ENCODE measurements around the gene TAS2R3.
"Not testable (repeated sequence)": the region's sequence is repeated elsewhere in the genome, so short reads cannot be mapped to it uniquely, and the experiment has no call there.

The TAS2R3 gene, protein sequence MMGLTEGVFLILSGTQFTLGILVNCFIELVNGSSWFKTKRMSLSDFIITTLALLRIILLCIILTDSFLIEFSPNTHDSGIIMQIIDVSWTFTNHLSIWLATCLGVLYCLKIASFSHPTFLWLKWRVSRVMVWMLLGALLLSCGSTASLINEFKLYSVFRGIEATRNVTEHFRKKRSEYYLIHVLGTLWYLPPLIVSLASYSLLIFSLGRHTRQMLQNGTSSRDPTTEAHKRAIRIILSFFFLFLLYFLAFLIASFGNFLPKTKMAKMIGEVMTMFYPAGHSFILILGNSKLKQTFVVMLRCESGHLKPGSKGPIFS

DNA sequence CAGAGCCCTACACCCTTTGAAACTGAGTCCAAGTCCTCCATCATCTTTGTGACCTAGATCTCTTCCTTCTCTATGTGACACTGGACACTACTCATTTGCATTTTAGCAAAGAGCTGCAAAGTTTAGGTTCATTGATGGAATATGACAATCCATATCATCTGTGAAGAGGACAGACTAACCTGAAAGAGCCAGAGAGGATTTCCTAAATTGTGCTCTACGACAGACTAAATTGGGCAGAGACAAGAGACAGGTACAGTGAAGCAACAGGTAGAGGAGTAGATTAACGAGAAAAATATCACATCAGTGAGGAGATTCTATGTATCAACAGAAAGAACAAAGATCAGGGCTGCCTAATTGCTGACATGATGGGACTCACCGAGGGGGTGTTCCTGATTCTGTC, at the start of gene TAS2R3:
Gene TAS2R3 (plus strand): TSS at position 301 of the 400 bp plus-strand sequence. CDS start 62 bp downstream, at position 363.
- DNase-seq: no peak

DNA sequence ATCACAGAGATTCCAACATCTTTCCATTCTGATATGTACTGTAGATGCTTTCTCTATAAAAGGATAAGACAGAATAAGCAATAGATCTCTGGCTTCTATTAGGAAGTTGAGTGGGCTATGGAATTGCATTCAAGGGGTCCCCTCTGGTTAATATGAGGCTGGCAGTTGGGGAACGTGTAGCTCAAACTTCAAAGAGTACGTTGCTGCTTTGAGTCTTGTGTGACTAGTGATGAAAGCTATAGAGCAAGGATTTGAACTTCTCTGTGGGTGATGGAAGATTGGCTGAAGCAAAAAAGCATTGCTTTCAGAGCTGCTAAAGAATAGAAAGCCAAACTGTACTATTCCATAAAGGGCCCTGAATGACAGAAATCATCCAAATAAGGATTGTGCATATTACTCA, 49.3 kb upstream of the TAS2R3 start:
- no peak for DNase-seq

DNA sequence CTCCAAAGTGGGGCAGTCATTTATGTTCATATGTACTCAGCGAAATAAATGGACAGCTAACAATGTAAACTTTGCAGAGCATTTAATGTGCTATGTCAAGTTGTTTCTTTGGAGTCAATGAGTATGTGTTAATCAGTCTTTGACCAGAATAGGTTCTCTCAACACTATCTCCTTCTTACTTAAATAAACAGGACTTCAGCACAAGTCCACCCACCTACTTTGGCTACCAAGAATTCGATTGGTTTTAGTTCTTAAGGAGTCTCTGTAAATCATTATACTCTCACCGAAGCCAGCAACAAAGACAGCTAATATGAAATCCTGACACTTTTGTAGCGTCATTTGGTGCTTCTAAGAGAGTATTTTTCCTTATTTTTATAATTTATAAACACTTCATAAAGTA, 48.9 kb upstream of the TAS2R3 start:
- no peak for DNase-seq

DNA sequence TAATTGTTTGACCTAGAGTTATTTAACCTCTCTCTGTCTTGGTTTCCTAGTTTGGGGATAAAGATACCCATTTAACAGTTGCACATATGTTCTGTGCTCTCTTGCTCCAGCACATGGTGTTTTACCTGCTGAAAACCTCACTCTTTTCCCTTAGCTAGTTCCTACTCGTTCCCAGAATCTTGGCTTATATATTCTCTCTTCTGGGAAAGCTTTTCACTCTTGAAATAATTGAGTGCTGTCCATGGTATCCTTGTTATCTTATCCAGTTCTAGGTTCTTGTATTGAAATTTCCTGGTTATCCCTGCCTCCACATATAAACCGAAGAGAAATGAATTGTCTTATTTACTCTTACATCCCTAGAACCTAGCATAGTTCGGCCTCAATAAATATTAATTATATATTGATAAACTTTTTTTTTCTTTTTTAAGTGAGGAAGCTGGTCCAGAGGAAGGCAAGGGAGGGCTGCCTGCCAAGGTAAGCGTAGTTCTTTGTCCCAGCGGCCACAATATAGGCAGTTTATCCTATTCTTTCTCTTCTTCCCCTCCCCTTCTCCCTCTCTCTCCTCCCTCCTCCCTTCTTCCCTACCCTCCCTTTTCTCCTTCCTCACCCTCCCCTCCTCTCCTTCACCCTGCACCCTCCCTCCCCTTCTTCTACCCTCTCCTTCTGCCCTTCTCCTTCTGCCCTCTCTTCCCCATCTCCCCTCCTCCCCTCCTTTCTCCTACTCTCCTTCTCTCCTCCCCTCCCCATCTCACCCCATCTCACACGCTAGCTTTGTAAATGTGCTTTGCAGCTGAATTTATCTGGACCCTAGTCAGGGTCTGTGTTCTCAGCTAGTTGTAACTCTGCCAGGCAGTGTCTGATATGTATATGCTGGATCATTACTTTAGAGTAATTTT, 47.9 kb upstream of the TAS2R3 start:
- DNase-seq: no peak

DNA sequence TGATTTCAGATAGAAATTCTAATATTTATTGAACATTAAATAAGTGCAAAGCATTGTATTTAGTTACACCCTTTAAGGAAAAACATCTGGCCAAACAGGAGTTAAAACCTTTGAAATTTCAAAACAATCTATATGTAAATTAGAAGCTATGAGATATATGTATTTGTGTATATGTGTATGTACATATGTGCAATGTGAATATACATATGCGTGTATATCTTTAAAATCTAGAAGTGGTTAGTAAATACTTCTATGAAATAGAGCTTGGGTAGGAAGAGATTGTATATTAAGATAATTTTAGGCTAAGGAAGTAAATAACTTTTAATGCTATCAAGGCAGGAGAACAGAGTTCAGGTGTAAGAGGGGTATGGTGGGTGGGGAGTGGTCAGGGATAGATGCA, 46.4 kb upstream of the TAS2R3 start:
- DNase-seq: no peak

DNA sequence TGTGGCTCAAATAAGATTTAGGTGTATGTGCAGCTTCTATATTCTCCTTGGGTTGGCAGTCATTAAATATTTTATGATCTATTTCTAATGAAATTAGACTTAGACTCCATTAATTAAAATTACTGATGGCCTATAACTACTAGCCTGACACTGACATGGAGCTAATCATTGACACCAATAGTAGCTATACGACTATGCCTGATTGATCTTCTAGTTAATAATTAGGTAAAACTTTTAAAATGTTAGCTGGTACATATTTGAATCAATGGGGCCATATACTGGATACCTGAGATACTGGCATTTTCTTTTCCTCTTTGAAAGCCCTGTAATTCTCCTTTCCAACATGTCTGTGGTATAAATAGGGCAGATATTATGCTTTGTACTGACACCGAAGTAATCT, 41.4 kb upstream of the TAS2R3 start:
- DNase-seq: no peak

DNA sequence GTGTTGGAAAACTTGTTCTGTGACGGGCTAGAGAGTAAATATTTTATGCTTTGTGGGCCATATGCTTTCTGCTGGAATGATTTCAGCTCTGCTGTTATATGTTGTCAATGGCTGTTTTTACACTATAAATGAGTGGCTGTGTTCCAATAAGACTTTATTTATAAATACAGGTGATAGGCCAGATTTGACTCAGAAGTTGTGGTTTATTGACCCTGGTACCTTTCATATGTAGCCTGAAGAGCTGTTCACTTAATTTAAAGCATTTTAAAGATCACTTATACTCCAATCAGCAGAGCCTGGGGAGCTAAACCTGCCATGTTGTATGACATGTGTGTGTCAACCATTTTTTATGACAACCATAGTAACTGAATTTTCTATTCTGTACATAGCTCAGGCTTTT, 34.9 kb upstream of the TAS2R3 start:
- no peak for DNase-seq

DNA sequence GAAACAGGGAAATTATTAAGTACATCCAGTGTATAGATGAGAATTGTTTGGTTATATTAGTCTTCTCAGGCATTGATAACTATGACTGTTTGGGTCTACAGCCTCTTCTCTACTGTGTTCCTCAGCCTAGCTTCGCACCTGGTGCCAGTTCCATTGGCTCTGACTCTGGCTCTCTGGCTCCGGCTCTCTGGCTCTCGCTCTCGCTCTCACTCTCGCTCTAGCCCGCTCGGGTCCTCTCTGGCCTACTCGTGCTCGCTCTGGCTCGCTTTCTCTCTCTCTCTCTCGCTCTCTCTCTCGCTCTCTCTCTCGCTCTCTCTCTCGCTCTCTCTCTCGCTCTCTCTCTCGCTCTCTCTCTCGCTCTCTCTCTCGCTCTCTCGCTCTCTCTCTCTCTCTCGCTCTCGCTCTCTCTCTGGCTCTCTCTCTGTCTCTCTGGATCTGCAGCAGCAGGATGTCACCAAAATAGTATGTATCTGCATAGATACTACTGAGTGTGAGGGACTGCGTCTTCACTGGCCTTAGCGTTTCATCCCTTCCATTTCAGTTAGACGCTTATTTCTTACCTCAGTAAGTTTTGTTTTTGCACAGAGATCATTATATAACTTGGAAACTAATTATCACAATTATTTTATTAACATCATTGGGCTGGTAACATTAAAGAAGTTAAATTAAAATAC, 32.3 kb upstream of the TAS2R3 start:
- no peak for DNase-seq

DNA sequence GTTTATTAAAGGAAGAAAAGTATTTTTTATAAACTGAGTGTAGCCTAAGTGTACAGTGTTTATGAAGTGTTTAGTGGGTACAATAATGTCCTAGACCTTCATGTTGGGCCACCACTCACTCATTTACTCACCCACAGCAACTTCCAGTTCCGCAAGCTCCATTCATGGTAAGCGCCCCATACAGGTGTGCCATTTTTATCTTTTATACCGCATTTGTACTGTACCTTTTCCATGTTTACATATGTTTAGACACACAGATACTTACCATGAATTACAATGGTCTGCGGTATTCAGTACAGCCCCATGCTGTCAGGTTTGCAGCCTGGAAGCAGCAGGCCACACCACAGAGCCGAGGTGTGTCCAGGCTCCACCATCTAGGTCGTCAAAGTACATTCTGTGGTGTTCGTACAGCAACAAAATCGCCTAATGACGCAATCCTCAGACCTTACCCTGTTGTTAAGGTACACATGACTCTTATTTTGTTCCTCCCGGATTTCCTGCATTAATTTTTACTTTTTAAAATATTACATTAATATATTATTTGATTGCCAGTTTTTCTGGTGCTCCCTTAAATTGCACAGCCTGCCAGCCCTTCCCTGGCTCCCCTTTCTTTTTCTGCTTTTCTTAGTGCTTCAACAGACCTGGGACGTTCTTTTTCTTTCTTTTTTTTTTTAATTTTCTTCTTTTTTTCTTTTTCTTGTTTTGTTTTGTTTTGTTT, 26.6 kb upstream of the TAS2R3 start:
- peak; percentile 34 for DNase-seq

DNA sequence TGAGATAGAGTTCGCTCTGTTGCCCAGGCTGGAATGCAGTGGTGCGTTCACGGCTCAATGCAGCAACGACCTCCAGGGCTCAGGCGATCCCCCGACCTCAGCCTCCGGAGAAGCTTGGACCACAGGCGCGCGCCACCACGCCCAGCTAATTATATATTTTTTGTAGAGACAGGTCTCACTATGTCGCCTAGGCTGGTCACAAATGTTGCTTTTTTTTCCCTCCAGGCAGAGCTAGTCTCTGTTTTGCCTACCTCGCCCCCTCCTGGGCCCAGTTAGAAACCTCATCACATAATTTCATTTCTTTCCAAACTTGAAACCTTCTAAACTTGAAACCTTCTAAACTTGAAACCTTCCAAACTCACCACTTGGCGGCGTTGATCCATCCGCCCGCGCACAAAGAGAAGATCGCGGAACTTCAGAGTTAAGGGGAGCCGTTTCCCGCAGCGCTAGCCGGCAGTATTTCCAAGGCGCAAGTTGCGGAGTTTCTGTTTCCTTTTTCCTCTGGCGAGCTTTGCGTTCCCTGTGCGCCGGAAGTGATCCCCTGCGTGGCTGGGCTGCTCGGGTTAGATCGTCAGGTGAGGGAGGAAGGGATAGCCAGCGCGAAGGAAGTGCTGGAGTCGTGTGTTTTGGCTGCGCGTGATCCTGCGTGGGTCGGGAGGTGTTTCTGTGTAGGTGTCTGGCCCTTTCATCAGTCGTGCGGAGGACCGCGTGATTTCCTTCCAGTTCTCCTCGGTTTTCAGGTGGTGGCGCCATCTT, 25.9 kb upstream of the TAS2R3 start, which contains the start of gene SSBP1:
Gene SSBP1 (plus strand): TSS at position 523 of the 756 bp plus-strand sequence. CDS start 809 bp downstream, outside the sequence.
- DNase-seq: peak; percentile 97

DNA sequence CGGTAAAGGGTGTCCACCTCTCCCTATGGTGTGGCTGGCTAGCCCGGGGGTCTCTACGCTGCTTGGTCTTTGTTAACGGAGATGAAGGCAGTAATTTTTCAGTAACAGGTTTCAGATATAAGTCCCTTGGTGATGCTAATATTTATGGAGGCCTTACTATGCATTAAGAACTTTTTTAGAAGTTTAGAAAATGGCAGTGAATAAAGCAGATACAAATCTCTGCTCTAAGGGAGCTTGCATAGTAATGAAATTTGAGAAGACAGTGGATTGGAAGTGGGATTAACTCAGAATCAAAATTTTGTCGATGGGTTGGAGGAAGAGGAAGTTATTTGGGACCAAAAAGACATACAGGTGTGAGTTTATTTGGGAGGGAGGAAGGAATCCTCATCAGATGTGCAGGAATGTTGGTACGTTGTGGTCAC, 25.3 kb upstream of the TAS2R3 start:
- no peak for DNase-seq

DNA sequence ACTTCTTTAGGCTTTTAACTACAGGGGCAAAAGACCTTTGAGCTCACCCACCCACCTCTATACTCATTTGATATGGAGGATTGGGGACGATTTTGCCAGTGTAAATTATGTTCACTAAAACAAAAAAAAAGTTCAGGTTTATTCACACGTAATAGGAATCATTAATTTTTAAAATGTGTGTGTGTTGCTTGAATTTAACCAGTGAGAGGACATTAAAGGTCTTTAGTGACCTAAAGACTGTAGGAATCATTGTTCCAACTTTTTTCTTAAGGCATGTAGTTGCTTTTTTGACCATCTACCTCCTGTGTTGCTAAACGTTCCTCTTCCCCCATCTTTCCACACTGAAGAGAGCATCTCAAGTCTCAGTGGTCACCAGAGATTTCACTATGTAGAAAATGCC, 24.6 kb upstream of the TAS2R3 start:
- no peak for DNase-seq

DNA sequence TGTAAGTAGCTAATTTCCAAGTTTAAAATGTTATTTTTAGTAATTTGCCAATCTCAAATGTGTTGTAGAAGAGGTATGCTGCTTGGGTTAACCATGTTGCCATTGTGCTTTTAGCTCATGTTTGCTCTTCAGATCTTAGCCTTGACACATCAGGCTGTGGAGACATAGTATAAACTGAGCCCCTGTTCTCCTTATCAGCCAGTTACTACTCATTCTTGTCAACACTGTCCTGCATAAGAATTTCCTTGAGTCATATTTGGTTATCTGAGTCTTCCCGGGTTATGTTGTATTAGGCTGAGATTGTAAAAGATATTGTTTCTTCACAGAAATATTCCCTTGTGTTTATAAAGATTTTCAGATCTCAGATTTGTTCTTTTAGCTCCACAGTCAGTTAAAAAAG, 21.7 kb upstream of the TAS2R3 start:
- DNase-seq: no peak

DNA sequence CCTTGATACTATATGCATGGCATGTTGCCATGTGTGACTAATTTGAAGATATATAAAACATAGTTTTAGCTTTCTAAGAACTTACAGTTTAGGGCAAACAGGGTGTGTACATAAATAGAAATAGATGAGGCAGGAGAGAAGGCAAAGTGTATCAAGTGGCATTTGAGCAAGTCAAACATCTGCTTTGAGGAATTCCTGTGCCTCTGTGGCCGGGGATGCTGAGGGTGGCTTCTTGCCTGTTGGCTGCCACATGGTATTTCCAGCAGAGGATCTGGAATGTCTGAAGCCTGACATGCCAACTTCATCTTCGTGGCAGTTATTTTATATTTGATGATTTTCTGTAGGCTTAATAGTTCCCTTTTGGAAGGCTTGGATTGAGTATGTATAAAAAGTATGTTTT, 19.8 kb upstream of the TAS2R3 start:
- no peak for DNase-seq

DNA sequence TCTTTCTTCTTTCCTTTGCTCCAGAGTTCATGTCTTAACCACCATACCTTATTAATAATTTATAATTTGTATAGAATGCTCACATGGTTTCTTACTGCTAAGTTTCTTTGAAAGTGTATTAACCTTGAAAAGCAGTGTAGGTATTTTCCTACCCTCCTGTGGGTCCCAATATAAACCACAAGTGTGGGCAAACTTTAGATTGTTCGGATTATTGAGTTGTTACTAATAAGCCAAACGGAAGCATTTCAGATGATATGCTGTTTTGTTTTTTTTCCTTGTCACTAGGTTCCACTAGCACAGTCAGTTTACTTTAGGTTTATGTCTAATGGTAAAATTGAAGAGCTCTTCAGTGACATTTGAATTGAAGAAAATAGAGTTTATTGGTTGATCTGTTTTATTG, 15.5 kb upstream of the TAS2R3 start:
- DNase-seq: no peak

DNA sequence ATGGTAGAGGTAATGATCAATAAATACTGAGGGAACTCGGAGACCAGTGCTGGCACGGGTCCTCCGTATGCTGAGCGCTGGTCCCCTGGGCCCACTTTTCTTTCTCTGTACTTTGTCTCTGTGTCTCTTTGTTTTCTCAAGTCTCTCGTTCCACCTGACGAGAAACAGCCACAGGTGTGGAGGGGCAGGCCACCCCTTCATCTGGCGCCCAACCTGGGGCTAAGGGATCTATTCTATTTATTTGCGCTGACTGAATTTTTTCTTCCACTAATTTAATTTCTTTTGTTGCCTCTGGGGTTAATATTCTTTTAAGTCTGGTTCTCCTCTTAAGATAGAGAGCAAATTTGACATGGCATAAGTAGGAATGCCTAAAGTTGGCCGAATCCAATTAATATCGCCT, 12.0 kb upstream of the TAS2R3 start:
- DNase-seq: not testable (repeated sequence)

DNA sequence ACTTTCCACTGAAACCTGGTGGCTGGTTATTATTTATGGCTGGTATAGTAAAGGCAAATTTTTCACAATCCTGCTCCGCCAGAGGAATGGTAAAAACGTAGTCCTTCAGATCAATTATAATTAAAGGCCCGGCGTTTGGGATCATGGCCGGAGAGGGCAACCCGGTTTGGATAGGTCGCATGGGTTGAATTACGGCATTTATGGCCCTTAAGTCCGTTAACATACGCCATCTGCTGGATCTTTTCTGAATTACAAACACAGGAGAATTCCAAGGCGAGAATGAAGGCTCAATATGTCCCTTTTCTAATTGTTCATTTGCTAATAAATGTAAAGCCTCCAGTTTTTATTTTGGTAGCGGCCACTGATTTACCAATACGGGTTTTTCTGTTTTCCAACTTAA, 11.3 kb upstream of the TAS2R3 start:
- DNase-seq: no peak

DNA sequence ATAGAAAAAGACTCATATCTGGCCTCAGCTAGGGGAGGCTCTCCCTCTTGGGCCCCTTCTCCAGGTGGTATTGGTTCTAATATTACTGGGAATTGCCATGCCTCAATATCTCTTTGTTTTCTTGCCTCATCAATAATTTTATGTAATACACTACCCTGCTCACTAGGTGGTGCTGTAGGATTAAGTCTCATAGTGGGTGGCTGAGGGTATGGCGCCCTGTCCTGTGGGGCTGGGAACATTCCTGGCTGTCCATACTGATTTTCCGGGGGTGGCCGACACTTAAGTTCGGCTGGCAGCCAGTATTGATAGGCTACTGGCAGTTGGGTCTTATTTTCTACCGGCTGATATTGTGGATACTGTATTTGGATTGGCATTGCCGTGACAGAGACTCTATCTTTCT, 9.0 kb upstream of the TAS2R3 start:
- peak; percentile 8 for DNase-seq

DNA sequence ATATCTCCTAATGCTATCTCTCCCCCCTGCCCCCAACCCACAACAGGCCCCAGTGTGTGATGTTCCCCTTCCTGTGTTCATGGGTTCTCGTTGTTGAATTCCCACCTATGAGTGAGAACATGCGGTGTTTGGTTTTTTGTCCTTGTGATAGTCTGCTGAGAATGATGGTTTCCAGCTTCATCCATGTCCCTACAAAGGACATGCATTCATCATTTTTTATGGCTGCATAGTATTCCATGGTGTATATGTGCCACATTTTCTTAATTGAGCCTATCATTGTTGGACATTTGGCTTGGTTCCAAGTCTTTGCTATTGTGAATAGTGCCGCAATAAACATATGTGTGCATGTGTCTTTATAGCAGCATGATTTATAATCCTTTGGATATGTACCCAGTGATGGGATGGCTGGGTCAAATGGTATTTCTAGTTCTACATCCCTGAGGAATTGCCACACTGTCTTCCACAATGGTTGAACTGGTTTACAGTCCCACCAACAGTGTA, 6.2 kb downstream of the TAS2R3 start:
- not testable (repeated sequence) for DNase-seq

DNA sequence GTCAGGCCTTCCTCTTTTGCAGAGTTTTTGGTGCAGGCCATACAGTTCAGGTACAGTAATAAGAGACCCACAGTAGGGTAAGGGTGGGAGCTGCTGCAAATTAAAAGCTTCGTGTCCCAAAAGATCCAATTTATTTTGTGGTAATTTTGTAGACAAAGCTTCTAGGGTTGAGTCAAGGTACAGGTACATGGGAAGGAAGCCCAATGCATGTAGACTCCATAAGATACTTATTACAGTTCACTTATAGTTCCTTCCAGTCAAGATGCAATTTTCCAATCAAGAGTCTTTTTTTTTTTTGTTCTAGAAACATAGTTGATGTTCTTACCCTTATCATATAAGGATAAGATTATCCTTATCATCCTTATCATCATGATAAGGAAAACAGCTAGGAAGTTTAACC, 12.5 kb downstream of the TAS2R3 start, which contains the start of gene TAS2R4:
Gene TAS2R4 (plus strand): TSS at position 301 of the 400 bp plus-strand sequence. CDS start 1,815 bp downstream, outside the sequence.
- no peak for DNase-seq

DNA sequence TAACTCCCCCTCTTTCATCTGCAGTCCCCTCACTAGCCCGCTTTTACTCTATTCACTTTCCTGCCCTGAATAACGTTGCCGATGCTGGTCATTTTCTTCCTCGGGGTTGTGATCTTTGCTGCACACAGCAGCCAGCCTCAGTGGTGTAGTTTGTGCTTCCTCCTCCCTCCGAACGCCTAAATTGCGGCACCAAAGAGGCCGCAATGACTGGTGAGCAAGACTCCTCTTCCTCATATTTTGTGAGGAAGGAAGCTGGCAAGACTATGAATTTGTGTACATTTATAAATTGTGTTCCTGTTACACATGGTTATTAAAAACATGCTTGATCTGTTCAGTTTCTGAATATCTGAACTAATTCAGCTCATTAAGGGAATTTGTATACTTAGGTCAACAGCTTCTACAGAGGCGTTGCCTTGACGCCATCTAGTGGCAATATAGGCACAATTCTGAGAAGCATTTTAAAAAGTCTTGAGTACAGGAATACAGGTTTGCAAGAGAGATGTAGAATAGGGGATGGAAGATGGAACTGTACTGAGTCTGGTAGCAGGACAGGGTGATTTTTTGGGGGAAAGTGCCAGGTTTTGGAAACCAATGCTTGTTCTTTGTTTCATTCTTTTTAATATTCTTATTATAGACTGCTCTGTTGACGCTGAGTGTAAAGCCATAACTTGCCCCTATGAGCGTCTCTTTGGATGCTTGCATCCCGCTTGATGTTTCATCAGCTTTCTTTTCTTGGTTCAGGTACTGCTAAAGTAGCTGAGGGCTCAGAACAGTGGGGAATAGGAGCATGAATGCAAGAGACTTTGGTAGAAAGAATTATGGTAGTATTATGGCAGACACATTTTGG, 22.0 kb downstream of the TAS2R3 start:
- peak; percentile 51 for DNase-seq

All from NCI-H510A treated with DMSO at 0.1 percent for 48 hours (cell line).